Measurements from ENCODE around the gene ZC3HAV1. TPM values are rescaled to one million over a fixed set of nuclear protein-coding genes. Genes with fewer than 3 reads are reported as not detected.
"Not testable (repeated sequence)": the region's sequence is repeated elsewhere in the genome, so short reads cannot be mapped to it uniquely, and the experiment has no call there.

ZC3HAV1 gene
- total RNA-seq, 2 experiments from 2014 or later: 47.4 to 52.4 TPM

GRCh38 chr7:139094596-139094995 lies 14.9 kb downstream of the ZC3HAV1 start:
- Histone ChIP-seq H3K79me2 (ENCODE audit: insufficient read depth, low read depth, low read length) (peaks cover 81% of the 10 kb centered on the region), H3K27ac (ENCODE audit: low read depth, low read length, poor library complexity, severe bottlenecking) (peak overlapping the region; percentile 93), H3K4me1 (ENCODE audit: insufficient read depth, low read length, poor library complexity, severe bottlenecking) (peaks cover 44% of the 10 kb centered on the region), H3K9me3 (ENCODE audit: low read length) (no peaks in the 10 kb centered on the region), H3K4me2 (ENCODE audit: low read length) (peak overlapping the region; percentile 81), H3K36me3 (ENCODE audit: insufficient read depth, low read length) (peaks cover 57% of the 10 kb centered on the region), H4K20me1 (ENCODE audit: insufficient read depth, low read length) (no peaks in the 10 kb centered on the region), H3K4me3 (ENCODE audit: low read depth, low read length, poor library complexity, severe bottlenecking) (peak overlapping the region; percentile 61), H2AFZ (ENCODE audit: low read length) (peak overlapping the region; percentile 25; the same call in 1 of the 2 replicates), H3K9me2 (ENCODE audit: insufficient read depth, low read length) (no peaks in the 10 kb centered on the region)
- DNase-seq (ENCODE audit: low spot score): no peak
- TF ChIP-seq EZH2phosphoT487 (IDR thresholded peaks at IDR 0.05; ENCODE audit: borderline replicate concordance, low read depth, low read length) (no peak), CTCF (conservative IDR thresholded peaks at IDR 0.05; ENCODE audit: low read length) (no peak)
- CTCF ChIA-PET (ENCODE audit: unreplicated experiment): interaction anchor here (0.6 to 1.6 kb wide), 3 partner anchors 10 to 21 kb away, joined by 3 to 9 read pairs (median 5); no protein-coding TSS in a partner anchor
- POLR2A ChIA-PET: interaction anchor here (0.5 to 3.2 kb wide), 24 partner anchors 9 to 1927 kb away, joined by 3 to 51 read pairs (median 4); no protein-coding TSS in a partner anchor
- BruUV-seq (replicated peaks): TSS peak; percentile 50
- intact Hi-C loops (cut with micrococcal nuclease; ENCODE audit: unreplicated experiment): loop anchor here (2.0 to 10.0 kb wide), 2 partner anchors 14 to 1820 kb away; partner anchors contain the start of gene ZC3HAV1

- no TSS peak for BruUV-seq (replicated peaks)
- Histone ChIP-seq H3K79me2 (ENCODE audit: insufficient read depth, low read depth, low read length) (peaks cover 75% of the 10 kb centered on the region), H2AFZ (ENCODE audit: low read length) (peak overlapping the region; percentile 25; the same call in 1 of the 2 replicates), H3K9me3 (ENCODE audit: low read length) (no peaks in the 10 kb centered on the region), H3K4me1 (ENCODE audit: insufficient read depth, low read length, poor library complexity, severe bottlenecking) (peaks cover 39% of the 10 kb centered on the region), H3K36me3 (ENCODE audit: insufficient read depth, low read length) (peaks cover 58% of the 10 kb centered on the region), H3K9me2 (ENCODE audit: insufficient read depth, low read length) (no peaks in the 10 kb centered on the region), H3K4me2 (ENCODE audit: low read length) (peak overlapping the region; percentile 81), H4K20me1 (ENCODE audit: insufficient read depth, low read length) (no peaks in the 10 kb centered on the region), H3K27ac (ENCODE audit: low read depth, low read length, poor library complexity, severe bottlenecking) (peak overlapping the region; percentile 93), H3K4me3 (ENCODE audit: low read depth, low read length, poor library complexity, severe bottlenecking) (peak overlapping the region; percentile 61)
- ChIA-PET POLR2A (interaction anchor here (0.6 to 3.2 kb wide), 10 partner anchors 8 to 291 kb away, joined by 3 to 51 read pairs (median 4); no protein-coding TSS in a partner anchor), CTCF (ENCODE audit: unreplicated experiment) (interaction anchor here (0.6 to 1.1 kb wide), 2 partner anchors 19 to 20 kb away, joined by 3 to 5 read pairs; no protein-coding TSS in a partner anchor)
- TF ChIP-seq EZH2phosphoT487 (IDR thresholded peaks at IDR 0.05; ENCODE audit: borderline replicate concordance, low read depth, low read length) (no peak), CTCF (conservative IDR thresholded peaks at IDR 0.05; ENCODE audit: low read length) (no peak)
- intact Hi-C loops (cut with micrococcal nuclease; ENCODE audit: unreplicated experiment): loop anchor here (2.0 to 10.0 kb wide), 2 partner anchors 15 to 1821 kb away; partner anchors contain the start of gene ZC3HAV1
- DNase-seq (ENCODE audit: low spot score): no peak
Measured at GRCh38 chr7:139094030-139094429, 15.5 kb downstream of the ZC3HAV1 start.

GRCh38 chr7:139093512-139093911 lies 16.0 kb downstream of the ZC3HAV1 start:
- peaks cover 70% of the 10 kb centered on the region for H3K79me2 ChIP-seq (ENCODE audit: insufficient read depth, low read depth, low read length)
- H2AFZ ChIP-seq (ENCODE audit: low read length); BruUV-seq (replicated peaks); H3K9me3 ChIP-seq (ENCODE audit: low read length); H4K20me1 ChIP-seq (ENCODE audit: insufficient read depth, low read length); DNase-seq (ENCODE audit: low spot score); H3K9me2 ChIP-seq (ENCODE audit: insufficient read depth, low read length): not testable (repeated sequence)
- intact Hi-C loops (cut with micrococcal nuclease; ENCODE audit: unreplicated experiment): loop anchor here (10.0 kb wide), 1 partner anchor 1821 kb away; no protein-coding TSS in a partner anchor
- H3K27ac ChIP-seq (ENCODE audit: low read depth, low read length, poor library complexity, severe bottlenecking): peak overlapping the region; percentile 93
- ChIA-PET CTCF (ENCODE audit: unreplicated experiment) (interaction anchor here (1.1 kb wide), 1 partner anchor 18 kb away, joined by 5 read pairs; no protein-coding TSS in a partner anchor), POLR2A (interaction anchor here (1.1 to 3.2 kb wide), 4 partner anchors 10 to 24 kb away, joined by 3 to 51 read pairs (median 7); no protein-coding TSS in a partner anchor)
- peaks cover 58% of the 10 kb centered on the region for H3K36me3 ChIP-seq (ENCODE audit: insufficient read depth, low read length)
- peak overlapping the region; percentile 81 for H3K4me2 ChIP-seq (ENCODE audit: low read length)
- peak overlapping the region; percentile 61 for H3K4me3 ChIP-seq (ENCODE audit: low read depth, low read length, poor library complexity, severe bottlenecking)
- peaks cover 34% of the 10 kb centered on the region for H3K4me1 ChIP-seq (ENCODE audit: insufficient read depth, low read length, poor library complexity, severe bottlenecking)

Measured in OCI-LY7 (cell line).